GM18526 (cell line): Measurements from ENCODE around the gene DHRS4.

Experiments
- POLR2A ChIP-seq: IDR thresholded peaks from 3 replicates; pipeline ENCODE4 v1.6.1; 2011; ENCODE audit not compliant: insufficient read length; ENCODE audit errors: extremely low read depth

Gene DHRS4

GRCh38 chr14:23953464-23954278 is at the start of gene DHRS4:
Gene DHRS4 (plus strand): TSS chr14:23953770. CDS start chr14:23953789, 19 bp downstream.
- TF ChIP-seq POLR2A = peak; percentile 66

DNA sequence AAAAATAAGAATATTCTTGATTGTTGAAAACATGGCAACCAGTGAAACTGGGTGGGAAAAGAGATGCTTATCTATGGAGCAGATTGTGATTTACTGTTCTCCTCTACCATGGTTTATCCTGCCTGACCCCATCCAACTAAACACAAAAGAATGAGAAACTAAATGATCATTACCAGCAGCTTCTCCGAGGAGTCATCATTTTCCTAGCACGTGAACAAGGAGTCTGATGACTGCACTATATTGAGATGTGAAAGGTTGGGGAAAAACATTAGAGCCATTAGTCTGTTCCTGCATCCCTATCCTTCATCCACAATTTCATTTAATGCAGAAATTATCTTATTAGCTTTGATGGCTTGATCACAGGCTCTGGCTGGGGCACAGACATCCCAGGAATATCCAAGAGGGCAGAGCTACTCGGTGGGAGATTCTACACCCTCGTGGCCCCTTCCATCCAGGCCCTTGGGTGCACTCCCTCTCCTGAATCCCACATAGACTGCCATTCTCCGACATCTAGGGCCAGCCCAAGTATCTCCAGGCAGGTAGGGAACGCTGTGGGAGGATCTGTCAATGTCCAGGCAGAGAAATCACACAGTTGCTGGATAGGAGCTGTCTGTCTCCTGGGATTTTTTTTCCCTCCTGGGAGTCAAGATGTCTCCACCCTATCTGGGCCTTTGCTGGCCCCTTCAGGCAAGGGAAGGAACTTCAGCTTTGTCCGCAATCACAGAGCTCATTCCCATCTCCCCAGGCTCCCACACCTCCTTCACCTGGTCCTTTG is 43.3 kb upstream of the DHRS4 start:
- TF ChIP-seq POLR2A = no peak

- no peak for TF ChIP-seq POLR2A
Observed at GRCh38 chr14:23910876-23911210, 42.7 kb upstream of the DHRS4 start.

DNA sequence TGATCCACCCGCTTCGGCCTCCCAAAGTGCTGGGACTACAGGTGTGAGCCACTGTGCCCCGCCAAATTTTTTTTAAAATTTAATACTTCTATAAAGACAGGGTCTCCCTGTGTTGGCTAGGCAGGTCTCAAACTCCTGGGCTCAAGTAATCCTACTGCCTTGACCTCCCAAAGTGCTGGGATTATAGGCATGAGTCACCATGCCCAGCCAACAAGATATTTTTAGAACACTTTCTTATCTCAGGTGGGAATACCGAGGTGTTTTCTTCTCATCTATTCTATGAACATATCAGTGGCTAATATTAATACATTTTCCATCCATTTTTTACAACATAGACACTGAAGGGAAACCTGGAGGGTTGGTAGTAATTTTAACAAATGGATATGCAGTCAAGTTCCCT is 38.0 kb upstream of the DHRS4 start:
- no peak for TF ChIP-seq POLR2A

DNA sequence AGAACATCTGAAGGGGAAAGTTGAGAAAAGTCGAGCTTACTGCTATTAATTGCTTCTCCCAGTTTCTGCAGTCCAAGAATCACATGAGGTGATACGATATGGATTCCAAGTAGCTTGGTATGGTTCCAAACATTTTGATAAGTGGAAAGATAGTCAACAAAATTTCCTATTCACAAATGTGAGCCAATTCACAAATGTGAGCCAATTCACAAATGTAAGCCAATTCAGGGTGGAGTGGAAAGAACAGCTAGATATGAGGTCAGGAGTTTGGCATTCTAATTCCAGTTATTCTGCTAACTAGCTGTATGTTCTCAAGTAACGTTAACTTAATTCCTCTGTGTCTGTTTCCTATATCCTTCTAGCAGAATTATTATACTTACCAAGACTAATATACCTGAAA is 37.6 kb upstream of the DHRS4 start:
- TF ChIP-seq POLR2A = no peak

GRCh38 chr14:23916446-23916845 is 37.1 kb upstream of the DHRS4 start:
- no peak for TF ChIP-seq POLR2A

- TF ChIP-seq POLR2A = no peak
Observed at GRCh38 chr14:23922545-23922944, 31.0 kb upstream of the DHRS4 start.

GRCh38 chr14:23925523-23926075 is 28.0 kb upstream of the DHRS4 start:
- TF ChIP-seq POLR2A = no peak

DNA sequence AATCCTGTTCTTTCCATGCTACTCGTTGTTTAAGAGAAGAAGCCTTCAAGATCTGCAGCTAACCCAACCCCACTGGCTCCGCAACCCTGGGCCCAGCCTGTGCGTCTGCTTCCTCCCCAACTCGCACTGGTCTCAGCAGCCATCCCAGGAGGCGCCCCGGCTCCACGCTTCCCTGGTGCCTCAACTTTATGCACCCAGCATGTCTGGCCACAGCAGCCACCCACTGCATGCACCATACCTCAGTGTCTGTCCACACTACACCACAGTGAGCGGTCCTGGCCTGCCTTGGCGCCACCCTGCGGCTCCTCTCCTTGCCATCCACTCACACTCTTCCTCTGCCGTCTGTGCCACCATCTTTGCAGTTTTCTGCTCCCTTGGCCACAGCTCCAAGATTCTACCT is 27.0 kb upstream of the DHRS4 start:
- no peak for TF ChIP-seq POLR2A

DNA sequence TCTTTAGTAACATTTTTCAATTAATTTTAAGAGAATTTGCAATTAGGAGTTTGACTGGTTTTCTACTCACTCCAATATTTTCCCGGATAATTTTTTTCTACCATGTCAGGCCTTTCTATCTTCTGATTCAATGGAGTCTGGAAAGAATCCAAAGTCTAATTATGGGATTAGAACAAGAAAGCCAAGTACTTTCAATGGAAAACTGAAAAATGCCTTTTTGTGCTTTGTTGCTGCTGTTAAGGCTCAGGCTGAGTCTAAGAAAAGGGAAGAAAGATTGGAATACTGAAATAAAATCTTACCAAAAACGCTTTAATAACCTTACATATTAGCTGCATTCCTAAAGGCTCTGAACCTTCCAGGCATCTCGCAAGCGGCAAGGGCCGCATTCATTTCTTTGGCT is 24.4 kb upstream of the DHRS4 start:
- TF ChIP-seq POLR2A = no peak

DNA sequence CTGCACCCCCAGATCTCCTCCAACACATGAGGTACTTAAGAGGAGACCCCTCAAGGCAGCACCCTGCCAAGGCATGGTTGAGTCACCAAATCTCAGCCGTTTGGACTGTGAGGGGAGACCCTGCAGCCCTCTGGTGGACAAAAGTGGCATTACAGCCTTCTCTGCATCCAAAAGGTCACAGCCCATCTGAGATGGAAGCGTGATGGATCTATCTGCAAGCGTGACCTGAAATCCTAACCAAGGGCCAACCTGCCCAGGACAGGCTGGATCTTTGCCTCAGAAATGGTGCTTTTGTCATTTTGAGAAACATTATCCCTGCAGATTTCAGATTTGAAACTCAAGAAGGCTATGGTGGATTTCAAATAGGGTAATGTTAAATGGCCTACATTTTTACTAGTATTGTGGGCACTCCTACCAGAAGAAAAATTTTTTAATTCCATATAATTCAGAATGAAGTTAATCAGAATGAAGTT is 23.7 kb upstream of the DHRS4 start:
- no peak for TF ChIP-seq POLR2A

DNA sequence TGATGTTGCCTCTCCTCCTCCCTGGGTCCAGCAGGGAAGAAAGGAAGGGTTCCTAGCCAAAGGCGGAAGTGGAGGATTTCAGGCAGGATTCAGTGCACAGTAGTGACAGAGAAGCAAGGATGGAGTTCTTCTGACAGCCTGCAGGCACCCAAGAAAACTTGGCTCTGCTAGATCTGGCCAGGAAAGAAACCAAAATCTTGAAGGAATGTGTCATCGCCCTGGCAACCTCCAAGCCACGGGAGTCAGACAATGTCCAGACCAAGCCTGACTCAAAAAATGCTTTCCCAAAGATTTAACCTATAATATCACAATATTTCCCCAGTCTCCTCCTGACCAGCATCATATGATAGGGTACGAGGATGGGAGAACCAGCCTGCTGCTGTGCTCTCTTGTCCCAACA is 22.8 kb upstream of the DHRS4 start:
- TF ChIP-seq POLR2A = no peak

- TF ChIP-seq POLR2A = no peak
Observed at GRCh38 chr14:23931721-23932289, 21.8 kb upstream of the DHRS4 start.

DNA sequence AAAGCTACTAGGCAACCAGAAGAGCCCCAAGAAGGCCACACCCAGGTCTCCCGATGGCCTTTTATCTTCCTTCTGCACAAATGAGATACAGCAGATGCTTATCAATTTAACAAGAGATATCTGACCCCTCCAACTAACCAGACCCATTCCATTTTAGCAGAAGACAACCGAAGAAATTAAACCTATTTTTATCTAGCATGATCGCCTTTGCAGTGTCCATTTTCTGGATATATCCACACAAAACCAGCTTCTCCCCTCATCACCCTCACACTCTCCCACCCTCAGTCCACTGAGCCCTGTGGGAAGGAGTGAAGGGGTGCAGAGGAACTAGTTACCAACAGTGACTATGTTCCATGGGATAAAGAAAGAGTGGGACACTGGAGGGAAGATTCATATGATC is 20.9 kb upstream of the DHRS4 start:
- no peak for TF ChIP-seq POLR2A

- TF ChIP-seq POLR2A = no peak
Observed at GRCh38 chr14:23933108-23933741, 20.3 kb upstream of the DHRS4 start.
